Progenitor cell of endocrine pancreas (in vitro differentiated cells): ENCODE measurements around the gene GRB10. TPM values are rescaled to one million over a fixed set of nuclear protein-coding genes. Genes with fewer than 3 reads are reported as not detected.

ENCODE experiments used
- DNase-seq: peaks from one replicate; pipeline ENCODE4 v3.0.0; 2021; ENCODE audit warnings: low spot score; ENCODE audit not compliant: unreplicated experiment
- H3K27ac Mint-ChIP-seq: 2 replicates; pipeline ENCODE4 v1.8.0; 2021; ENCODE audit warnings: mild to moderate bottlenecking, moderate library complexity, mixed read lengths
- H3K27me3 Mint-ChIP-seq: 2 replicates; pipeline ENCODE4 v1.8.0; 2021; ENCODE audit warnings: mixed read lengths
- H3K36me3 Mint-ChIP-seq: 2 replicates; pipeline ENCODE4 v1.8.0; 2022; ENCODE audit warnings: mixed read lengths; ENCODE audit not compliant: insufficient read depth
- H3K4me1 Mint-ChIP-seq: 2 replicates; pipeline ENCODE4 v1.8.0; 2021; ENCODE audit warnings: low read depth, mixed read lengths
- H3K4me3 Mint-ChIP-seq: 2 replicates; pipeline ENCODE4 v1.8.0; 2021; ENCODE audit warnings: low read depth, mild to moderate bottlenecking, moderate library complexity, mixed read lengths
- H3K9me3 Mint-ChIP-seq: 2 replicates; pipeline ENCODE4 v1.8.0; 2021; ENCODE audit warnings: low read depth, mixed read lengths
- total RNA-seq: library from RNA; stranded (reverse); gene quantifications from 2 replicates; pipeline ENCODE4 v1.2.1, GENCODE V29; 2021
- TF ChIP-seq, protein P1 (sequence below): fragments of 200-600 bp; sonication (generic); IDR thresholded peaks from one replicate; pipeline ENCODE4 v1.5.0; 2021; ENCODE audit warnings: antibody characterized with exemption, mild to moderate bottlenecking; ENCODE audit not compliant: unreplicated experiment

Gene GRB10
- total RNA-seq, 1 donor from 2014 or later, result 58.4 TPM

DNA sequence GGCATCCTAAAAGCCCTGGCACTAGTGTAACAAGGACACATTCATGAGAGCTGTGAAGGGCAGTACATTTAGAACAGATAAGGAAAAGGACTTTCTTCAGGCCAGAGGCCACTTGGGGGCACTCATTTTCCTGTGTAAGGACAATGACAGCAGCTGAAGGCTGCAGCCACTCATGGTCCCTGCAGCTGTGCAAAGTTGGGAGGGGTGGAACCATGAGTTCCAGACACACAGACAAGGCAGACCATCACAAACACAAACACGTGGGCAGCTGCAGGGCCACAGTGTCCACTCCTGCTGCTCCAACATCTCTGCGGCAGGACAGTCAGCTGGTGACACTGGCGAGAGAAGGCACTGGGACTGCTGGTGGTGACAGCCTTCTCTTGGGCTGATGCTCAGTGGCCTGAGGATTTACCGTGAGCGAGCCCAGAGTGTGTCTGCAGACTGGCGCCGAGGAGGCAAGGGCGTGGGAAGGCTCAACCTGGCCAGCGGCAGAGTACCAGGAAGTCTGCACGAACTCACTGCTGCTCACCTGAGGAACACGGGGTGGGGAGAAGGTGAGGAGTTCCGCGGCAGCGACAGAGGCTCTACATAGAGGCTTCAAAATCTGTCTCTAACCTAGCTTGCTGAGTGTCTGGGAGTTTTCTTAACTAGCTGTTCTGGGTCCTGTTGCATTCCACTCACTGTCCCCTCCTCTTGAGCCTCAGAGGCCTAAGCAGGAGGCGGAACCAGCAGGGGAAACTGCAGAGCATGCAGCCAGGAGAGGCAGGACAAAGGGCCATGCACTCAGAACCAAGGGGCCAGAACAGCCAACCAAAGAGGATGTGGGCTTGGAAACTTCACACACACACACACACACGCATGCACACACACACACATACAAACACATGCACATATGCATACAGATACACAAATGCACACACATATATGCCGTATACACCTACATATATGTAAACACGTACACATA lies 141.0 kb downstream of the GRB10 start:
- no peak for DNase-seq
- peaks cover 8% of the 10 kb centered on the region for H3K4me1 Mint-ChIP-seq
- TF ChIP-seq, protein P1, sequence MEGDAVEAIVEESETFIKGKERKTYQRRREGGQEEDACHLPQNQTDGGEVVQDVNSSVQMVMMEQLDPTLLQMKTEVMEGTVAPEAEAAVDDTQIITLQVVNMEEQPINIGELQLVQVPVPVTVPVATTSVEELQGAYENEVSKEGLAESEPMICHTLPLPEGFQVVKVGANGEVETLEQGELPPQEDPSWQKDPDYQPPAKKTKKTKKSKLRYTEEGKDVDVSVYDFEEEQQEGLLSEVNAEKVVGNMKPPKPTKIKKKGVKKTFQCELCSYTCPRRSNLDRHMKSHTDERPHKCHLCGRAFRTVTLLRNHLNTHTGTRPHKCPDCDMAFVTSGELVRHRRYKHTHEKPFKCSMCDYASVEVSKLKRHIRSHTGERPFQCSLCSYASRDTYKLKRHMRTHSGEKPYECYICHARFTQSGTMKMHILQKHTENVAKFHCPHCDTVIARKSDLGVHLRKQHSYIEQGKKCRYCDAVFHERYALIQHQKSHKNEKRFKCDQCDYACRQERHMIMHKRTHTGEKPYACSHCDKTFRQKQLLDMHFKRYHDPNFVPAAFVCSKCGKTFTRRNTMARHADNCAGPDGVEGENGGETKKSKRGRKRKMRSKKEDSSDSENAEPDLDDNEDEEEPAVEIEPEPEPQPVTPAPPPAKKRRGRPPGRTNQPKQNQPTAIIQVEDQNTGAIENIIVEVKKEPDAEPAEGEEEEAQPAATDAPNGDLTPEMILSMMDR, result no peak
- peaks cover 18% of the 10 kb centered on the region for H3K36me3 Mint-ChIP-seq
- H3K27ac Mint-ChIP-seq, result no peak overlapping the region
- peaks cover 15% of the 10 kb centered on the region for H3K9me3 Mint-ChIP-seq
- H3K27me3 Mint-ChIP-seq, result no peaks in the 10 kb centered on the region
- H3K4me3 Mint-ChIP-seq, result no peak overlapping the region

DNA sequence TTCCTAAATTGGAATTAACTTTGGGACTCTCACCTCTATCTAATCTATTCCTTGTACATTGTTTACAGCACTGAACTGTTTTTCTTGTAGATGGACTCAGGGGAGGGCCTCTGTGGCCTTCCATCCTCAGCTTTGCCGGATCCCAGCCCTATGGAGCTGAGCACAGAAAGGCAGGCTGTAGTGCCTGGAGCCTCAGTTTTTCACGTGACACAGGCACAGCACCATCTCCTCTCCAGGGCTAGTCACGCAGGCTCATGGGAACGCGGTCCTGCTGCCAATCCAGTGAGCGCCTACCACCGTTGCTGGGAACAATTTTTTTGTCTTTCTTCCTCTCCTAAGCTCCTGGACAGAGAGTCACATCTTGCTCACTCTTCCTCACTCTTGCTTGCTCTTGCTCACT lies 141.9 kb downstream of the GRB10 start:
- DNase-seq, result no peak
- Mint-ChIP-seq H3K36me3 (peaks cover 23% of the 10 kb centered on the region), H3K4me3 (no peak overlapping the region), H3K27me3 (no peaks in the 10 kb centered on the region), H3K9me3 (peaks cover 22% of the 10 kb centered on the region), H3K27ac (no peak overlapping the region), H3K4me1 (peaks cover 8% of the 10 kb centered on the region)
- TF ChIP-seq, protein P1, result no peak

DNA sequence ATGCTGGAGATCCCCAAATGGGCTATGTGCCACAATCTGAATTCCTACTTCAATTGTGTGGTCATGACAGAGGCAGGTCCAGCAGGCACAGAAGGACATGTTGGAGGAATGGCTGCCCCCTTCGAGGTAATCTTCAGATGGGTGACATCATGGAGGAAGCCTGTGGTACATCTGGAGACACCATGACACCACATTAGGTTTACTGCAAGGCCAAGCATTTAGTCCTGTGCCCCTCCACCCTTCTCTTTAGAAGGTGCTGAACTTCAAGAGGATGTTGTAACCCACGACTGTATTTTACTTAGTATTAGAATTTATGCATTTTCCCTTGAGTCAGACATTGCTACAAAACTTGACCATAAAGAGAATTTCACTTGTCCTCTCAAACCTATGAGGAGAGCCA lies 142.4 kb downstream of the GRB10 start:
- H3K4me1 Mint-ChIP-seq, result peaks cover 5% of the 10 kb centered on the region
- no peaks in the 10 kb centered on the region for H3K27me3 Mint-ChIP-seq
- peaks cover 26% of the 10 kb centered on the region for H3K9me3 Mint-ChIP-seq
- peaks cover 27% of the 10 kb centered on the region for H3K36me3 Mint-ChIP-seq
- DNase-seq, result no peak
- TF ChIP-seq, protein P1, result no peak
- no peak overlapping the region for H3K27ac Mint-ChIP-seq
- H3K4me3 Mint-ChIP-seq, result no peak overlapping the region

GRCh38 chr7:50637725-50638643 lies 144.7 kb downstream of the GRB10 start:
- H3K27me3 Mint-ChIP-seq, result no peaks in the 10 kb centered on the region
- H3K4me3 Mint-ChIP-seq, result no peak overlapping the region
- no peak for DNase-seq
- peaks cover 35% of the 10 kb centered on the region for H3K36me3 Mint-ChIP-seq
- peaks cover 35% of the 10 kb centered on the region for H3K9me3 Mint-ChIP-seq
- H3K27ac Mint-ChIP-seq, result no peak overlapping the region
- TF ChIP-seq, protein P1, result no peak
- H3K4me1 Mint-ChIP-seq, result peaks cover 3% of the 10 kb centered on the region

GRCh38 chr7:50634378-50634777 lies 148.3 kb downstream of the GRB10 start:
- H3K36me3 Mint-ChIP-seq, result peaks cover 29% of the 10 kb centered on the region
- peaks cover 35% of the 10 kb centered on the region for H3K9me3 Mint-ChIP-seq
- H3K27me3 Mint-ChIP-seq, result no peaks in the 10 kb centered on the region
- no peak overlapping the region for H3K4me3 Mint-ChIP-seq
- H3K27ac Mint-ChIP-seq, result no peak overlapping the region
- peaks cover under 1% of the 10 kb centered on the region for H3K4me1 Mint-ChIP-seq
- no peak for DNase-seq
- TF ChIP-seq, protein P1, result no peak
